Muscle of leg (tissue), 11 donors: Measurements from ENCODE around the gene TEX261. TPM values are rescaled to one million over a fixed set of nuclear protein-coding genes. Genes with fewer than 3 reads are reported as not detected.
"Not testable (repeated sequence)": the region's sequence is repeated elsewhere in the genome, so short reads cannot be mapped to it uniquely, and the experiment has no call there.

Experiments used
- DNase-seq: peaks from one replicate; pipeline ENCODE4 v3.0.0; 2013
- H3K27ac ChIP-seq: one replicate; pipeline ENCODE4 v1.5.1; 2013; ENCODE audit warnings: mild to moderate bottlenecking, low read length, control low read depth
- H3K27me3 ChIP-seq: one replicate; pipeline ENCODE4 v1.6.1; 2013; ENCODE audit warnings: low read length; ENCODE audit not compliant: control insufficient read depth, insufficient read depth
- H3K36me3 ChIP-seq: one replicate; pipeline ENCODE4 v1.6.1; 2013; ENCODE audit warnings: low read length; ENCODE audit not compliant: control insufficient read depth, insufficient read depth
- H3K4me1 ChIP-seq: one replicate; pipeline ENCODE4 v1.6.1; 2013; ENCODE audit warnings: low read length; ENCODE audit not compliant: control insufficient read depth, insufficient read depth
- H3K4me3 ChIP-seq: one replicate; pipeline ENCODE4 v1.5.1; 2013; ENCODE audit warnings: low read length, control low read depth
- H3K9me3 ChIP-seq: replicated peaks from 2 replicates; pipeline ENCODE4 v1.6.1; 2013; ENCODE audit warnings: low read depth, low read length; ENCODE audit not compliant: control insufficient read depth
- WGBS: methylation state at CpG from one replicate; pipeline ENCODE4 v1.1.5; 2013; ENCODE audit warnings: missing lambda C conversion rate; ENCODE audit not compliant: insufficient coverage; 5-methylcytosine and 5-hydroxymethylcytosine counted together
- polyA plus RNA-seq, 8 donors: library from polyadenylated mRNA; unstranded; fragments of 120-200 nt; gene quantifications; one replicate each; pipeline versions ENCODE4 v1.2.1 to v1.2.3, GENCODE V29; 2013; ENCODE audit warnings: inconsistent platforms in 1 of 8, low replicate concordance in 1 of 8; ENCODE audit not compliant: insufficient read length in 8 of 8, insufficient read depth in 1 of 8
- total RNA-seq: library from RNA; stranded (reverse); fragments of 120-200 nt; gene quantifications from one replicate; pipeline ENCODE4 v1.2.4, GENCODE V29; 2013

Gene TEX261
- total and polyA plus RNA-seq, 9 donors: 16.0 to 41.8 (median 35.3) TPM

DNA sequence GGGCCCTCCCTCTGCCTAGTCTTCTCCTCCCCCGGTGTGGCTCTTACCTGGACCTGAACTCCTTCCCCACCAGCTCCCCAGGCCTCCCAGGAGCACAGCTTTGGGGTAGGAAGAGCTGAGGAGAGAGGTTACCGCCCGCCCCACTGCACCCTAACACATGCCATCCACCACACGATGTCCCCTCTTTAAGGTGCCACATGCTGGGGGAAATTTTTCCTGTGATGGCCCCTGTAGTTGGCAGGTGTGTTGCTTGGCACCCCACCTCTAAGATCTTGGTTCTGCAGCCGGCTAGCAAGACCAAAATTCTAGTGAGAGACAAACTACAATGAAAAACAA is 6.9 kb upstream of the TEX261 start:
- Histone ChIP-seq H3K4me3 (no peak overlapping the region), H3K4me1 (peaks cover 8% of the 10 kb centered on the region), H3K9me3 (no peaks in the 10 kb centered on the region), H3K27ac (no peak overlapping the region), H3K27me3 (peaks cover 14% of the 10 kb centered on the region), H3K36me3 (no peaks in the 10 kb centered on the region)
- WGBS: no CpG with 5 or more reads among the region's 5 CpGs
- no peak for DNase-seq

DNA sequence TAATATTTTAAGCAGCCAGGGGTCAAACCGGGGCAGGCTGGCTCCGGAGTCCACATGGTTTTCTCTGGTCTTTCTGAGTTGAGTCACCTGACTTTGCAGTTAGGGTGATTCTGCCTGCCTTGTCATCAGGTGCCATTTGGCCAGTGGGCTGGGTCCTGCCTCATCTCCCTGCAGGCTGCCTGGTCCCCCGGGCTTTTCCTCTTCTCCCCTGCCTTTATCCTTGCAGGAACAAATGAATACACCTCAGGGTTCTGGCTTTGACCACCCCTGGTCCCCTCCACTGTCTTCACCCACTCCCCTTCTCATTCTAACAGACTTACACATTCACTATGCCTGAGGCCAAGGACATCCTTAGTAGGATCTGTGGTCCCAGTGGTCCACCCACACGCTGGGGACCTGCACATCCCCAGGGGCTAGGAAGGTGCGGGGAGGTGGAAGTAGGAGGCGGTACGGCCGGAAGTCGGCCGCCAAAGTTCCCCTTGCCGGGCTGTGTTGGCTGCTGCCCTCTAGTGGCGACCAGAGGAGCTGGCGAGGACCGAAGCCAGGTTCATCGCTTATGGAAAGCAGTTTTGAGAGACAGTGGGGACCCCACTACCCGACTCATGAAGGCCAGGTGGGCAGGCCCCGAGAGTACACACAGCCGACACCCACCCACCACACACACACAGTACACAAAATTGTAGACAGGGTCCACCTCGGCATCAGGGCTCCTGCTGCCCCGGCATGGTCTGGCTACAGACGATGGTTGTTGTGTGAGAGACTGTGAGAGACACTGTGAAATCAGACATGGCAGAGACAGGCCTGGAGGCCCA is 6.3 kb upstream of the TEX261 start:
- WGBS: 9% methylated on average over 13 of the region's 21 CpGs
- H3K4me3 ChIP-seq: peak overlapping the region; percentile 21
- no peaks in the 10 kb centered on the region for H3K9me3 ChIP-seq
- peaks cover 14% of the 10 kb centered on the region for H3K27me3 ChIP-seq
- no peaks in the 10 kb centered on the region for H3K36me3 ChIP-seq
- peak; percentile 61 for DNase-seq
- peaks cover 8% of the 10 kb centered on the region for H3K4me1 ChIP-seq
- H3K27ac ChIP-seq: no peak overlapping the region

DNA sequence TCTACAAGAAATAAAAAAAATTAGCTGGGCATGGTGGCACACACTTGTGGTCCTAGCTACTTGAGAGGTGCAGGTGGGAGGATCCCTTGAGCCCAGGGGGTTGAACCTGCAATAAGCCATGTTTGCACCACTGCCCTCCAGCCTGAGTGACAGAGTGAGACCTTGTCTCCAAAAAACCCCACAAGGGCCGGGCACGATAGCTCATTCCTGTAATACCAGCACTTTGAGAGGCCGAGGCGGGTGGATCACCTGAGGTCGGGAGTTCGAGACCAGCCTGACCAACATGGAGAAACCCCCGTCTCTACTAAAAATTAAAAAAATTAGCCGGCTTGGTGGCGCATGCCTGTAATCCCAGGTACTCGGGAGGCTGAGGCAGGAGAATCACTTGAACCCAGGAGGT is 5.3 kb upstream of the TEX261 start:
- not testable (repeated sequence) for H3K27ac ChIP-seq, H3K4me3 ChIP-seq, DNase-seq, H3K36me3 ChIP-seq, H3K9me3 ChIP-seq
- peaks cover 13% of the 10 kb centered on the region for H3K4me1 ChIP-seq
- WGBS: 91% methylated on average over 7 of the region's 10 CpGs
- peaks cover 17% of the 10 kb centered on the region for H3K27me3 ChIP-seq

DNA sequence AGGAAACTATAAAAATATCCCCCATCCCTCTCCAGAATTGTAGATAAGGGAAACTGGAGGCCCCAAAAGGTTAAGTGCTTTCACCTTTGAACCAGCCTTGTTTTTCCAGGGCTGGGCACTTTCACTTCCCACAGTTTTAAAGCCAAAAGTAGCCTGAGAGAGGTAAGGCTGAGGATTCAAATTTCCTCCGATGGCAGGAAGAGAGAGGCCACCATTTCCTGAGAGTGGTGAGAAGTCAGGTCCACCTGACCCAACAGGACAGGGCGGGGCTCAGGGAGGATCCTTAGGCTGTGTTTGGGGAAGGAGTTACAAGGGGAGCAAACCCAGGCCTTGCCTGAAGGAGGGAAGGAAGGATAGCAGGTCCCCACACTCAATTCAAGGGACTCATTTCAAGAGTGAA is 4.7 kb upstream of the TEX261 start:
- H3K27ac ChIP-seq: no peak overlapping the region
- peaks cover 15% of the 10 kb centered on the region for H3K27me3 ChIP-seq
- H3K9me3 ChIP-seq: no peaks in the 10 kb centered on the region
- H3K4me3 ChIP-seq: no peak overlapping the region
- WGBS: 52% methylated on average over 2 of the region's 2 CpGs
- no peak for DNase-seq
- H3K4me1 ChIP-seq: peaks cover 13% of the 10 kb centered on the region
- no peaks in the 10 kb centered on the region for H3K36me3 ChIP-seq

DNA sequence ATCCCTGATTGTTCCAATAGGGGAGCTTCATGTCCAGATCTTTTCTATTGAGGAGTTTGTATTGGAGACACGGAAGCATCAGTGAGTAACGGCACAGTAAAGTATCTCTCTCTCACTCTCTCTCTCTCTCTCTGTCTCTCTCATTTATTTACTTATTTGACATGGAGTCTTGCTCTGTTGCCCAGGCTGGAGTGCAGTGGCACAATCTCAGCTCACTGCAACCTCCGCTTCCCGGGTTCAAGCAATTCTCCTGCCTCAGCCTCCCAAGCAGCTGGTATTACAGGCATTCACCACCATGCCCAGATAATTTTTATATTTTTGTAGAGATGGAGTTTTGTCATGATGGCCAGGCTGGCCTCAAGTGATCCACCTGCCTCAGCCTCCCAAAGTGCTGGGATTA is 4.2 kb upstream of the TEX261 start:
- Histone ChIP-seq H3K4me1 (peaks cover 16% of the 10 kb centered on the region), H3K27me3 (peaks cover 13% of the 10 kb centered on the region)
- DNase-seq, H3K27ac ChIP-seq, H3K9me3 ChIP-seq, H3K4me3 ChIP-seq, H3K36me3 ChIP-seq: not testable (repeated sequence)
- no CpG with 5 or more reads among the region's 4 CpGs for WGBS

DNA sequence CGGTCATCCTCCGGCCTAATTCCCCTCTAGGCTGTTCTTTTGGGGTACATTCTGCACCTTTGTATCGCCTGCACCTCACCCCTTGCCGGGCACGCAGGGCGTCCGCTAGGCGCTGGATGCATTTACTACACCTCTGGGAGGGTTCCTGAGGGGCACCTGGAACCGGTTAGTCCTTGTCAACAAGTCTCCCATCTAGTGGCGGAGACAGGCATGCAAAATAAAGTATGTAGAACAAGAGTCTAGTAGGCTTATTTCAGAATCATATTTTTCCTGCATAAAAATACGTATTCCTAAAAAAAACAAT is 705 bp upstream of the TEX261 start:
- WGBS: 0% methylated on average over 6 of the region's 11 CpGs
- no peak for DNase-seq
- no peak overlapping the region for H3K27ac ChIP-seq
- H3K36me3 ChIP-seq: peaks cover 21% of the 10 kb centered on the region
- H3K4me3 ChIP-seq: peak overlapping the region; percentile 73
- no peaks in the 10 kb centered on the region for H3K9me3 ChIP-seq
- peaks cover 19% of the 10 kb centered on the region for H3K4me1 ChIP-seq
- H3K27me3 ChIP-seq: peaks cover 3% of the 10 kb centered on the region

DNA sequence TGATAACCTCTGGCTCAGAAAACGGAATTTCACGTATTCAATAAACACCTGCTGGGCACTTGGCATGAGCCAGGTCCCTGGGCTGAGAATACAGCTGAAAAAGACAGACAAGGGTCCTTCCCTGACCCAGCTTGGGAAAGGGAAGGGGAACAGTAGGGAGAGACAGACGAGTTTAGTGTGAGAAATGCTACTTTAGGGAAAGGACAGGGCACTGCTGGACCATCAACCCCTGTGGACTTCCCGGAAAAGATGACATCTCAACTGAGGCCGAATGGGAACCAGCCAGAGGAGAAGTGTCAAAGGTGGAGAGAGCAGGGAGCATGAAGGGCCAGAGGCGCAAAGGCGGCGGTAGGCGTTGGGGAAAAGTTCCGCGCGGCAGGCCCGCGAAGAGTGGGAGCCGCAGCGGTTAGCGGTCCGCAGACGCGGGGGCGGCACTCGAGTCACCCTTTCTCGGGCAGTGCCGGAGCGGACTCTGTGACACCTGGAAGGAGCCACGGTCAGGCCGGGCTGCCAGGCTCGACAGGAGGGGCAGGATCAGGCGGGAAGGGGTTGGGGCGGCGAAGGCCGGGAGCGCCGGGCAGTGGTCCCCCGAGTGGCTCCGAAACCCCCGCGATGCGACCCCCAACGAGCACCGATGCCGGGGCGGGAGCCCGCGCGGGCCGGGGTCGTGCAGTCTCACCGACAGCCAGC is 519 bp downstream of the TEX261 start:
- WGBS: 1% methylated on average over 48 of the region's 49 CpGs
- H3K36me3 ChIP-seq: peaks cover 31% of the 10 kb centered on the region
- H3K27me3 ChIP-seq: peaks cover 3% of the 10 kb centered on the region
- H3K9me3 ChIP-seq: no peaks in the 10 kb centered on the region
- H3K4me3 ChIP-seq: peak overlapping the region; percentile 89
- H3K4me1 ChIP-seq: peaks cover 19% of the 10 kb centered on the region
- H3K27ac ChIP-seq: peak overlapping the region; percentile 20
- DNase-seq: no peak

DNA sequence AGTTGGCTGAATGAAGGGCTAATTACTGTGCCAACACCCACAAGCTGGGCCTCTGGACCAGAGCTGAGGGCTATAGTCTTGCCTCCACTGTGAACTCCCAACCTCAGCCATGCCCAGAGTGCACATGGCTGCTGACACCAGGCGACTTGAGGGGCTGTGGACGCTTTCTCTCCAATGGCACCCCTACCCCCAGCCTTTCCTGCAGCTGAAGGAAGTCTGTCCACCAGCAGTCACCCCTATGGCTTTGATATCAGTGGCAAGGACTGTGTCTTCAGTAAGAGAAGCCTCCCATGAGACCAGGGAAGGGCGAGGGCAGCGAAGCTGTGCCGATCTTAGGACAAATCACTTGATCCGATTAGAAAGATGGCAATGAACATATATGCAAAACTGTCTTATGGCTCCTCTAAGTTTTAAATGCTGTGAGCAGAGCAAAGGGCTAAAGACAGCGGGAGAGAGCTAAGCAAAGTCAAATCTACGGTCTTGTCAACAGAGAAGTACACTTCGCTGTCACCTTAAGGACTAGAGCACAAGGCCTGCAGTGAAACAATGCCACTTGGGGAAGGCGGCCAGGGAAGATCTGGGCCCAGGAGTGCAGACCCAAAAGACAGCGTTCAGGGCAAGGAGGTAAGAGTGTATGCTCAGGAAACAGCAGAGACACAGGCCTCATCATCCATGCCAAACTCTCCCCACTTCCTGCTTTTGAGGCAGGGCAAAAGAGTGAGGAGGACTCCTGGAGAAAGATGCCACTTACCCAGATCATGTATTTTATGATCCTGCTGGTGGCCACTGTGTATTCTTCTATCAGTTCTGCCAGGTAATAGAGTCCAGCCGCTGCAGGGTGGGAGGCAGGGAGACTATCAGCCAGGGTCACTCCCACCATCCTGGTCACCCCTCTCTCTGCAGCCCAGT is 1.5 kb downstream of the TEX261 start:
- H3K27ac ChIP-seq: no peak overlapping the region
- DNase-seq: no peak

DNA sequence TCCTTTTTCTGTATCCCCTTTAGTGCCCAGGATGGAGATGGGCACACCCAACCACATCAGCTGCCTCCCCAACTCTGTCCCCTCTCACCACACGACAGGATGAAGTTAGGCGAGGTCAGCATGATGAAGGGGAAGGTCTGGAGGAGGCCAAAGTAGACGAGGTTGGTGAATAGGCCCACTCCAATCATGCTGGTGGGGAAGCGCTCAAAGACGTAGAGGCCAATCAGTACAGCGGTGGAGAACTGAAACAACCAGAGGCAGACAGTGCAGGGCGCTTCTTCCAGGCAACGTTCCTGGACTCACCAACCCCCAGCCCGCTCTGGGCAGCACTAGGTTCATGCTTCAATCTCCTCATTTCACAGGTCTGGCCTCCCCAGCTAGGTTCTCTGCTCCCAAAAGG is 2.9 kb downstream of the TEX261 start:
- H3K36me3 ChIP-seq: peaks cover 53% of the 10 kb centered on the region
- DNase-seq: no peak
- H3K9me3 ChIP-seq: no peaks in the 10 kb centered on the region
- 86% methylated on average over 6 of the region's 9 CpGs for WGBS
- peaks cover 26% of the 10 kb centered on the region for H3K4me1 ChIP-seq
- H3K27ac ChIP-seq: no peak overlapping the region
- H3K4me3 ChIP-seq: no peak overlapping the region
- H3K27me3 ChIP-seq: peaks cover 3% of the 10 kb centered on the region

More for the DNA sequence above, 1.5 kb downstream of the TEX261 start:
- Histone ChIP-seq H3K27me3 (peaks cover 3% of the 10 kb centered on the region), H3K36me3 (peaks cover 41% of the 10 kb centered on the region), H3K4me3 (peak overlapping the region; percentile 89), H3K4me1 (peaks cover 21% of the 10 kb centered on the region), H3K9me3 (no peaks in the 10 kb centered on the region)
- WGBS: 87% methylated on average over 8 of the region's 12 CpGs

DNA sequence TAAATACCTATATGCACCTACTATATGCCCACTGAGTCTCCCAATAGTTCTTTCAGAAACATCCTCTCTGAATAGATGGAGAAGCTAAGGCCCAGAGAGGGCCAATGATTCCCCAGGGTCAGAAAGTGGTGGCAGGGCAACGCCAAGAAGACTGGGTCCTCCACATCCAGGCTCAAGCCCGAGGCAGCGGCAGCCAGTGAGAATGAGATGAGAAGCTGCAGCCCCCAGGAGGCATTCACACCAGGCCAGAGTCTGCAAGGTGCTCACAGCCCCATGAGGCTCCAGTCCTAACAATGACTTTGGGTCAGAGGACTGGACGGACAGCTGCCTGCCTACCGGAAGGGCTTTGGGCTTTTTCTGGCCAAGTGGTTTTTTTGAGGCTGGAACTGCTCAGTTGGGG is 3.5 kb downstream of the TEX261 start:
- Histone ChIP-seq H3K27me3 (peaks cover 3% of the 10 kb centered on the region), H3K9me3 (no peaks in the 10 kb centered on the region), H3K36me3 (peaks cover 59% of the 10 kb centered on the region), H3K27ac (no peak overlapping the region), H3K4me3 (no peak overlapping the region), H3K4me1 (peaks cover 26% of the 10 kb centered on the region)
- no peak for DNase-seq
- 97% methylated on average over 4 of the region's 5 CpGs for WGBS
